Activated B cell treated with CpG ODN at 0.5 μM for 24 hours (primary cell): ENCODE measurements around the gene KIF21B. TPM values are rescaled to one million over a fixed set of nuclear protein-coding genes. Genes with fewer than 3 reads are reported as not detected.

Experiments used
- ATAC-seq: fragments of 200-7000 bp; cut with Tn5 transposase; one replicate; pipeline ENCODE4 v1.10.0; 2021; ENCODE audit warnings: low read depth, mild to moderate bottlenecking, moderate library complexity
- CTCF ChIA-PET: fragments of 350-600 bp; sonication (Branson Sonifier 250); formaldehyde crosslinking; loops from one replicate; lab custom pipeline; 2021; ENCODE audit warnings: antibody characterized with exemption; lab: Charles Lee
- POLR2A ChIA-PET: fragments of 350-600 bp; sonication (Branson Sonifier 250); formaldehyde crosslinking; loops from one replicate; lab custom pipeline; 2021; ENCODE audit warnings: antibody characterized with exemption; lab: Charles Lee
- DNase-seq: peaks from one replicate; pipeline ENCODE4 v3.0.0; 2022
- H3K27ac Mint-ChIP-seq: one replicate; pipeline ENCODE4 v1.8.0; 2020; ENCODE audit warnings: mixed read lengths
- H3K27me3 Mint-ChIP-seq: one replicate; pipeline ENCODE4 v1.8.0; 2021; ENCODE audit warnings: mixed read lengths
- H3K36me3 Mint-ChIP-seq: one replicate; pipeline ENCODE4 v1.8.0; 2021; ENCODE audit warnings: low read depth, mixed read lengths
- H3K4me1 Mint-ChIP-seq: one replicate; pipeline ENCODE4 v1.8.0; 2021; ENCODE audit warnings: mixed read lengths
- H3K4me3 Mint-ChIP-seq: one replicate; pipeline ENCODE4 v1.8.0; 2020; ENCODE audit warnings: mild to moderate bottlenecking, mixed read lengths
- H3K9me3 Mint-ChIP-seq: one replicate; pipeline ENCODE4 v1.8.0; 2020; ENCODE audit warnings: mixed read lengths
- intact Hi-C: fragments of 100-400 bp; cut with micrococcal nuclease; formaldehyde crosslinking; loops from one replicate; pipeline ENCODE4 v1.15.1; 2024
- total RNA-seq: library from RNA; stranded (reverse); gene quantifications from 2 replicates; pipeline ENCODE4 v1.2.3, GENCODE V29; 2022
- TF ChIP-seq, protein P1 (sequence below): fragments of 200-600 bp; IDR thresholded peaks from one replicate; pipeline ENCODE4 v1.8.0; 2022; ENCODE audit warnings: antibody characterized with exemption, mild to moderate bottlenecking

The KIF21B gene
- total RNA-seq, 1 donor from 2014 or later, result 31.8 TPM

DNA sequence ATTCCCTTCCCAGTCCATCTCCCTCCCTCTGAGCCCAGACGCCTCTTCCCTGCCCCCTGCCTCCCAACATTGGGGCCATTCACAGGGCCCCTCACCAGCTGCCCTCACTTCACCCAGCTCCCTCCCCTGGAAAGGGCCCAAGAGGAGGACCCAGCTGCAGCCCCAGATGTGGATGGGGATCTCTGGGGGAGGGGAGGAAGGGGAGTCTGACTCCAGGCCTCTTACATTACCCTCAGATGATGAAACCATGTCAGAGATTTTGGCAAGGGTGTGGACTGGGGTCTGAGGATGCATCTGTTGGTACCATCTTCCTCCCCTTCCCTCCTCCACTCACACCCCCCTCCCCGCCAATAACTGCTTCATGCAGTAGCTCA lies 1.1 kb upstream of the KIF21B start:
- ChIA-PET CTCF (interaction anchor here (2.0 to 2.9 kb wide), 2 partner anchors 45 to 52 kb away, joined by 10 to 12 read pairs; no protein-coding TSS in a partner anchor), POLR2A (interaction anchor here (0.6 to 1.8 kb wide), 2 partner anchors 355 to 1047 kb away, joined by 3 to 7 read pairs; partner anchors contain the start of gene DDX59)
- TF ChIP-seq, protein P1, sequence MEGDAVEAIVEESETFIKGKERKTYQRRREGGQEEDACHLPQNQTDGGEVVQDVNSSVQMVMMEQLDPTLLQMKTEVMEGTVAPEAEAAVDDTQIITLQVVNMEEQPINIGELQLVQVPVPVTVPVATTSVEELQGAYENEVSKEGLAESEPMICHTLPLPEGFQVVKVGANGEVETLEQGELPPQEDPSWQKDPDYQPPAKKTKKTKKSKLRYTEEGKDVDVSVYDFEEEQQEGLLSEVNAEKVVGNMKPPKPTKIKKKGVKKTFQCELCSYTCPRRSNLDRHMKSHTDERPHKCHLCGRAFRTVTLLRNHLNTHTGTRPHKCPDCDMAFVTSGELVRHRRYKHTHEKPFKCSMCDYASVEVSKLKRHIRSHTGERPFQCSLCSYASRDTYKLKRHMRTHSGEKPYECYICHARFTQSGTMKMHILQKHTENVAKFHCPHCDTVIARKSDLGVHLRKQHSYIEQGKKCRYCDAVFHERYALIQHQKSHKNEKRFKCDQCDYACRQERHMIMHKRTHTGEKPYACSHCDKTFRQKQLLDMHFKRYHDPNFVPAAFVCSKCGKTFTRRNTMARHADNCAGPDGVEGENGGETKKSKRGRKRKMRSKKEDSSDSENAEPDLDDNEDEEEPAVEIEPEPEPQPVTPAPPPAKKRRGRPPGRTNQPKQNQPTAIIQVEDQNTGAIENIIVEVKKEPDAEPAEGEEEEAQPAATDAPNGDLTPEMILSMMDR, result no peak
- Mint-ChIP-seq H3K4me3 (no peak overlapping the region), H3K27ac (no peak overlapping the region), H3K27me3 (no peaks in the 10 kb centered on the region), H3K9me3 (no peaks in the 10 kb centered on the region), H3K4me1 (peaks cover 68% of the 10 kb centered on the region), H3K36me3 (peaks cover 3% of the 10 kb centered on the region)
- DNase-seq, result no peak
- no peak for ATAC-seq
- intact Hi-C loops, result loop anchor here (5.0 to 10.0 kb wide), 5 partner anchors 148 to 1618 kb away; partner anchors contain the start of gene CSRP1

- peak overlapping the region; percentile 67 for H3K4me3 Mint-ChIP-seq
- peaks cover 5% of the 10 kb centered on the region for H3K36me3 Mint-ChIP-seq
- ChIA-PET POLR2A (interaction anchor here (0.6 kb wide), 1 partner anchor 1046 kb away, joined by 3 read pairs; no protein-coding TSS in a partner anchor), CTCF (interaction anchor here (2.9 kb wide), 1 partner anchor 44 kb away, joined by 12 read pairs; no protein-coding TSS in a partner anchor)
- H3K27ac Mint-ChIP-seq, result no peak overlapping the region
- H3K27me3 Mint-ChIP-seq, result no peaks in the 10 kb centered on the region
- DNase-seq (no peak), ATAC-seq (peak; percentile 0)
- TF ChIP-seq, protein P1, result no peak
- intact Hi-C loops, result loop anchor here (5.0 to 10.0 kb wide), 5 partner anchors 148 to 1618 kb away; partner anchors contain the start of gene CSRP1
- H3K9me3 Mint-ChIP-seq, result no peaks in the 10 kb centered on the region
- peaks cover 74% of the 10 kb centered on the region for H3K4me1 Mint-ChIP-seq
Observed at GRCh38 chr1:201023920-201024624, 558 bp upstream of the KIF21B start.

DNA sequence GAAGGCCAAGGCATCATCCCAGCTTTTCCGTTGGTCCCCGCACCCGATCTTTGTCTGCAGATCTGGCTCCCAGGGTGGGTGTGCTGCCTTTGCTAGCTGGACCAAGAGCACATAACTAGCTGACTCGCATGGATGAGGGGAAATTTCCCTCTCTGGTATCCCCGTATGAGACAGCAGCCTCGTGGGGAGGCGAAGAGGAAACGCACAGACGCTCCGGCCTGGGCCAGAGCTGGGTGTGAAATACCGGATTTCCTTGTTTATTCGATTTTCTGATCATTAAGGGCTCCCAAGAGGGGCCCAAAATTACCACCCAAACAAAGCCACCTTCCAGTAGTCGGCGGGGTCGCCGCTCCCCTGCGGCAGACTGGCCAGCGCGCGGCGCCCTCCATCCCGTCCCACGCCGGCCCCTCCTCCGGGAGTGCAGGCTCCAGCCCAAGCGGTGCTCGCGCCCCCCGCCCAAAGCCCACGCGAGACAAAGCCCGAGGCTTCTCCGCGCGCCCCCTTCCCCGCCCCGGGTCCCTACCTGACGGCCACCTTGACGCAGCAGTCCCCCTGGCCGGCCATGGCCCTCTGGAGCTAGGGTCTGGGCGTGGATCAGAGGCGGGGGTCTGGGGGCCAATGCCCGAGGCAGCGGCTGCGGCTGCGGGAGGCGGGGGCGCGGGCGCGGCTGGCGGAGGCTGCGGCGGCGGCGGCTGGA lies 546 bp downstream of the KIF21B start:
- ATAC-seq (no peak), DNase-seq (peak; percentile 32)
- POLR2A ChIA-PET, result interaction anchor here (0.6 to 4.0 kb wide), 4 partner anchors 8 to 353 kb away, joined by 3 to 19 read pairs (median 4); partner anchors contain the start of gene DDX59
- intact Hi-C loops, result loop anchor here (5.0 to 10.0 kb wide), 5 partner anchors 149 to 1619 kb away; partner anchors contain the start of gene CSRP1
- Mint-ChIP-seq H3K27me3 (no peaks in the 10 kb centered on the region), H3K36me3 (peaks cover 6% of the 10 kb centered on the region), H3K9me3 (no peaks in the 10 kb centered on the region), H3K4me1 (peaks cover 85% of the 10 kb centered on the region), H3K4me3 (peak overlapping the region; percentile 89), H3K27ac (peak overlapping the region; percentile 97)
- CTCF ChIA-PET, result interaction anchor here (9.7 kb wide), 1 partner anchor 51 kb away, joined by 53 read pairs; no protein-coding TSS in a partner anchor
- TF ChIP-seq, protein P1, result no peak

DNA sequence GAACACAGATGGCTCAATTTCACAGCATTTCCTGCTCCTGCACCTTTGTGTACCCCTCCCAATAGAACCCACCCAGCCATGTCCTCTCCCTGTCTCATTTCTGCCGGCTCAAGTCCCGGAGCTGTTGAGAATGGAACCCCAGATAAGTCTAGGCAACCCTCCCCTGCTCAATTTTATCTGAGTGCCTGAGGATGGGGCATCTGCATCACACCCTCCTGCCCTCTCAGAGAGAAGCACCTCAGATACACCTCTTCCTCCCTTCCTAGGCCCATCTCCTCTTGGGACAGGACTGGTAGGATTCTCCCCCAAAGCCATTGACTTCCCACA lies 1.1 kb downstream of the KIF21B start:
- H3K36me3 Mint-ChIP-seq, result peaks cover 6% of the 10 kb centered on the region
- intact Hi-C loops, result loop anchor here (5.0 to 10.0 kb wide), 5 partner anchors 150 to 1620 kb away; partner anchors contain the start of gene CSRP1
- no peaks in the 10 kb centered on the region for H3K27me3 Mint-ChIP-seq
- peak overlapping the region; percentile 89 for H3K4me3 Mint-ChIP-seq
- H3K27ac Mint-ChIP-seq, result peak overlapping the region; percentile 97
- no peak for ATAC-seq
- TF ChIP-seq, protein P1, result no peak
- ChIA-PET CTCF (interaction anchor here (9.7 kb wide), 1 partner anchor 50 kb away, joined by 53 read pairs; no protein-coding TSS in a partner anchor), POLR2A (interaction anchor here (1.1 to 4.0 kb wide), 2 partner anchors 30 to 353 kb away, joined by 4 to 19 read pairs; partner anchors contain the start of gene DDX59)
- DNase-seq, result no peak
- no peaks in the 10 kb centered on the region for H3K9me3 Mint-ChIP-seq
- peaks cover 89% of the 10 kb centered on the region for H3K4me1 Mint-ChIP-seq
